Thyroid gland (tissue), 4 donors: ENCODE measurements around the gene TCTN3.

Source experiments
- CTCF ChIP-seq, 6 experiments: fragments of 200-600 bp in 3 of 6; fragments of 450-650 bp in 3 of 6; sonication (generic) in 3 of 6; IDR thresholded peaks; one replicate each; pipeline ENCODE4 v1.5.1; 2016 to 2019; ENCODE audit warnings: antibody characterized with exemption in 6 of 6, mild to moderate bottlenecking in 2 of 6, inconsistent platforms in 1 of 6, moderate library complexity in 1 of 6
- POLR2A ChIP-seq, 2 donors: fragments of 450-650 bp; IDR thresholded peaks; one replicate each; pipeline ENCODE4 v1.6.1; 2017; ENCODE audit warnings: antibody characterized with exemption in 2 of 2, mild to moderate bottlenecking in 2 of 2, moderate library complexity in 1 of 2

DNA sequence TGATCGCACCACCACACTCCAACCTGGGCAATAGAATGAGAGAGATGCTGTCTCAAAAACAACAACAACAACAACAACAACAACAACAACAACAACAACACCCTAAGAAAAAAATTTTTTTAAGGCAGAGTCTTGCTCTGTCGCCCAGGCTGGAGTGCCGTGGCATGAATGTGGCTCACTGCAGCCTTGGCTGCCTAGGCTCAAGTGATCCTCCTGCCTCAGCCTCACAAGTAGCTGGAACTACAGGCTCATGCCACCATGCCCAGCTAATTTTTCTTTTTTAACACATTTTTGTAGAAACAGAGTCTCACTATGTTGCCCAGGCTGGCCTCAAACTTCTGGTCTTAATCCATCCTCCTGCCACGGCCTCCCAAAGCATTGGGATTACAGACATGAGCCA is 55.8 kb downstream of the TCTN3 start:
- no peak for TF ChIP-seq POLR2A (IDR thresholded peaks at IDR 0.05)
- no peak for TF ChIP-seq CTCF (IDR thresholded peaks at IDR 0.05)
